SK-N-SH (cell line): ENCODE measurements around the gene CYP2R1. TPM values are rescaled to one million over a fixed set of nuclear protein-coding genes. Genes with fewer than 3 reads are reported as not detected.

Source experiments
- CTCF ChIA-PET: fragments of 300-600, 350-600 bp; formaldehyde crosslinking; extraction: SDS; loops from one replicate; lab custom pipeline; 2021; lab: Yijun Ruan, JAX
- POLR2A ChIA-PET: fragments of 350-600 bp; sonication (Branson Sonifier 250); formaldehyde crosslinking; extraction: SDS; loops from one replicate; lab custom pipeline; 2020; ENCODE audit warnings: antibody characterized with exemption, inconsistent platforms; lab: Yijun Ruan, JAX
- DNase-seq: peaks from one replicate; pipeline ENCODE4 v3.0.0; 2012
- H2AFZ ChIP-seq: fragments of 200-600 bp; sonication (generic); 2 replicates; pipeline ENCODE4 v1.8.1; 2016; ENCODE audit warnings: antibody characterized with exemption, mild to moderate bottlenecking, low read depth
- H3F3A ChIP-seq: fragments of 200-600 bp; sonication (generic); replicated peaks from 2 replicates; pipeline ENCODE3; 2016; ENCODE audit warnings: antibody characterized with exemption, mild to moderate bottlenecking; ENCODE audit not compliant: insufficient read depth
- H3K27ac ChIP-seq, 2 experiments: fragments of 200-500 bp in 1 of 2; fragments of 200-600 bp in 1 of 2; sonication (Bioruptor generic) in 1 of 2; sonication (generic), shearing (Covaris generic) in 1 of 2; 2 replicates each; pipeline versions ENCODE4 v1.5.1 to v1.6.1; 2014 to 2016; ENCODE audit warnings: low read depth in 2 of 2, inconsistent platforms in 1 of 2, low read length in 1 of 2, mild to moderate bottlenecking in 1 of 2, mixed read lengths in 1 of 2
- H3K27me3 ChIP-seq: fragments of 200-600 bp; sonication (generic), shearing (Covaris generic); 2 replicates; pipeline ENCODE4 v1.6.1; 2016; ENCODE audit warnings: mixed run types; ENCODE audit not compliant: insufficient read depth
- H3K36me3 ChIP-seq, 2 experiments: fragments of 200-500 bp in 1 of 2; fragments of 200-600 bp in 1 of 2; sonication (Bioruptor generic) in 1 of 2; sonication (generic) in 1 of 2; replicated peaks in 1 of 2; 2 replicates each; pipeline versions ENCODE3 to v1.5.1; 2014 to 2016; ENCODE audit warnings: low read length in 1 of 2, mild to moderate bottlenecking in 1 of 2; ENCODE audit not compliant: insufficient read depth in 2 of 2, control insufficient read depth in 1 of 2
- H3K4me1 ChIP-seq, 2 experiments: fragments of 200-500 bp in 1 of 2; fragments of 200-600 bp in 1 of 2; sonication (Bioruptor generic) in 1 of 2; sonication (generic), shearing (Covaris generic) in 1 of 2; 2 replicates each; pipeline versions ENCODE4 v1.5.1 to v1.6.1; 2014 to 2016; ENCODE audit warnings: low read depth in 1 of 2, low read length in 1 of 2, mixed run types in 1 of 2; ENCODE audit not compliant: insufficient read depth in 2 of 2, control insufficient read depth in 1 of 2
- H3K4me2 ChIP-seq: fragments of 200-600 bp; sonication (generic), shearing (Covaris generic); 2 replicates; pipeline ENCODE4 v1.6.1; 2017; ENCODE audit warnings: mixed run types
- H3K4me3 ChIP-seq, 2 experiments: fragments of 200-500 bp in 1 of 2; fragments of 200-600 bp in 1 of 2; sonication (Bioruptor generic) in 1 of 2; sonication (generic), shearing (Covaris generic) in 1 of 2; 2 replicates each; pipeline versions ENCODE4 v1.5.1 to v1.8.1; 2014 to 2016; ENCODE audit warnings: low read depth in 2 of 2, inconsistent platforms in 1 of 2, low read length in 1 of 2, mild to moderate bottlenecking in 1 of 2, mixed read lengths in 1 of 2, moderate library complexity in 1 of 2
- H3K79me2 ChIP-seq: fragments of 200-600 bp; sonication (generic); 2 replicates; pipeline ENCODE4 v1.8.1; 2017; ENCODE audit warnings: mild to moderate bottlenecking; ENCODE audit not compliant: insufficient read depth
- H3K9ac ChIP-seq: fragments of 200-600 bp; sonication (generic); 2 replicates; pipeline ENCODE4 v1.6.1; 2017; ENCODE audit warnings: mixed run types
- H3K9me2 ChIP-seq: fragments of 200-600 bp; sonication (generic); 2 replicates; pipeline ENCODE4 v1.6.1; 2017; ENCODE audit warnings: mixed run types
- H3K9me3 ChIP-seq: fragments of 200-600 bp; sonication (generic); 2 replicates; pipeline ENCODE4 v1.6.1; 2017; ENCODE audit warnings: mixed run types, mild to moderate bottlenecking, moderate library complexity
- H4K20me1 ChIP-seq: fragments of 200-600 bp; sonication (generic); 2 replicates; pipeline ENCODE4 v1.6.1; 2017; ENCODE audit warnings: mild to moderate bottlenecking, mixed run types; ENCODE audit not compliant: insufficient read depth
- CTCF ChIP-seq: fragments of 200-600 bp; sonication (generic); IDR thresholded peaks from 2 replicates; pipeline ENCODE4 v1.6.1; 2017; ENCODE audit warnings: antibody characterized with exemption, mild to moderate bottlenecking, moderate library complexity
- FOXJ3 ChIP-seq: sonication (generic); formaldehyde crosslinking; IDR thresholded peaks from 2 replicates; pipeline ENCODE4 v1.5.1; 2020; ENCODE audit warnings: mild to moderate bottlenecking, missing genetic modification reagents
- JUND ChIP-seq: IDR thresholded peaks from 2 replicates; pipeline ENCODE4 v1.4.0; 2012
- MXI1 ChIP-seq: IDR thresholded peaks from 2 replicates; pipeline ENCODE4 v1.6.1; 2012; ENCODE audit warnings: mild to moderate bottlenecking, low read depth, low read length, improper control_type of control experiment
- REST ChIP-seq: IDR thresholded peaks from 2 replicates; pipeline ENCODE4 v1.6.1; 2012; ENCODE audit warnings: mild to moderate bottlenecking, low read depth, low read length, moderate library complexity
- TEAD4 ChIP-seq: IDR thresholded peaks from 2 replicates; pipeline ENCODE4 v1.4.0; 2012; ENCODE audit warnings: mild to moderate bottlenecking, borderline replicate concordance; ENCODE audit not compliant: insufficient read depth
- YY1 ChIP-seq: IDR thresholded peaks from 2 replicates; pipeline ENCODE4 v1.4.0; 2012; ENCODE audit warnings: low read depth, mild to moderate bottlenecking
- ZBTB33 ChIP-seq: IDR thresholded peaks from 2 replicates; pipeline ENCODE4 v1.4.0; 2012; ENCODE audit warnings: low read depth, borderline replicate concordance
- WGBS: methylation state at CpG from one replicate; pipeline ENCODE4 v1.1.6; 2017; ENCODE audit warnings: low lambda C conversion rate; 5-methylcytosine and 5-hydroxymethylcytosine counted together
- polyA plus RNA-seq, 3 experiments: library from polyadenylated mRNA; depleted of rRNA; stranded (reverse); fragments of >200 nt; gene quantifications; 2 replicates each; pipeline ENCODE4 v1.2.3, GENCODE V29; 2012

Gene CYP2R1
- polyA plus RNA-seq, 1 of the 3 experiments (the other 2 are of a cell fraction), result 9.3 TPM

- WGBS, result 80% methylated on average over 3 of the region's 5 CpGs
- no peak overlapping the region for H3K4me2 ChIP-seq
- CTCF ChIA-PET, result interaction anchor here (0.8 to 9.0 kb wide), 31 partner anchors 8 to 606 kb away, joined by 3 to 198 read pairs (median 9); partner anchors contain the start of genes CALCB and CYP2R1
Observed at GRCh38 chr11:14906578-14906977, 14.5 kb upstream of the CYP2R1 start.

GRCh38 chr11:14905104-14906033 lies 13.3 kb upstream of the CYP2R1 start:
- peak; percentile 27 for DNase-seq
- peak overlapping the region in 1 of 2 experiments; percentile 23; a peak in 1 of 4 replicates for H3K4me3 ChIP-seq
- H3K4me2 ChIP-seq, result no peak overlapping the region
- ChIA-PET CTCF (interaction anchor here (0.8 to 9.0 kb wide), 4 partner anchors 17 to 170 kb away, joined by 3 to 198 read pairs (median 24); partner anchors contain the start of gene CALCB), POLR2A (no interaction called here)
- peaks cover 8% of the 10 kb centered on the region for H3F3A ChIP-seq
- no peaks in the 10 kb centered on the region; the same call in 1 of the 2 replicates for H3K27me3 ChIP-seq
- H3K9ac ChIP-seq, result no peak overlapping the region
- peaks cover 0 to 3% of the 10 kb centered on the region in 2 experiments; a peak in 2 of 4 replicates for H3K4me1 ChIP-seq
- H2AFZ ChIP-seq, result no peak overlapping the region
- WGBS, result 85% methylated on average over 44 of the region's 58 CpGs
- no peaks in the 10 kb centered on the region for H3K9me3 ChIP-seq
- H3K79me2 ChIP-seq, result no peaks in the 10 kb centered on the region
- H4K20me1 ChIP-seq, result no peaks in the 10 kb centered on the region
- H3K27ac ChIP-seq, result no peak overlapping the region
- no peaks in the 10 kb centered on the region for H3K9me2 ChIP-seq
- H3K36me3 ChIP-seq, result no peaks in the 10 kb centered on the region
- TF ChIP-seq CTCF (no peak), ZBTB33 (no peak), REST (no peak), MXI1 (no peak), YY1 (no peak)

More at GRCh38 chr11:14906578-14906977, 14.5 kb upstream of the CYP2R1 start:
- Histone ChIP-seq H3K4me1 (peaks cover 0 to 3% of the 10 kb centered on the region in 2 experiments; a peak in 2 of 4 replicates), H3K36me3 (no peaks in the 10 kb centered on the region), H3K27ac (no peak overlapping the region), H3K79me2 (no peaks in the 10 kb centered on the region), H3K27me3 (no peaks in the 10 kb centered on the region; the same call in 1 of the 2 replicates), H3K9ac (no peak overlapping the region), H3K4me3 (no peak overlapping the region), H2AFZ (no peak overlapping the region), H3F3A (peaks cover 8% of the 10 kb centered on the region), H4K20me1 (no peaks in the 10 kb centered on the region), H3K9me3 (no peaks in the 10 kb centered on the region), H3K9me2 (no peaks in the 10 kb centered on the region)
- POLR2A ChIA-PET, result no interaction called here
- TF ChIP-seq FOXJ3 (CRISPR knock-in tag), result no peak
- no peak for TF ChIP-seq JUND
- no peak for TF ChIP-seq TEAD4
- no peak for DNase-seq
